ENCODE results near the gene ZNF513. TPM values are rescaled to one million over a fixed set of nuclear protein-coding genes. Genes with fewer than 3 reads are reported as not detected.
A peak's percentile ranks its signal among the peaks of the same experiment; 100 is the strongest.
"Not testable (repeated sequence)": the region's sequence is repeated elsewhere in the genome, so short reads cannot be mapped to it uniquely, and the experiment has no call there.

The ZNF513 gene
- total RNA-seq, result 5.1 TPM

DNA sequence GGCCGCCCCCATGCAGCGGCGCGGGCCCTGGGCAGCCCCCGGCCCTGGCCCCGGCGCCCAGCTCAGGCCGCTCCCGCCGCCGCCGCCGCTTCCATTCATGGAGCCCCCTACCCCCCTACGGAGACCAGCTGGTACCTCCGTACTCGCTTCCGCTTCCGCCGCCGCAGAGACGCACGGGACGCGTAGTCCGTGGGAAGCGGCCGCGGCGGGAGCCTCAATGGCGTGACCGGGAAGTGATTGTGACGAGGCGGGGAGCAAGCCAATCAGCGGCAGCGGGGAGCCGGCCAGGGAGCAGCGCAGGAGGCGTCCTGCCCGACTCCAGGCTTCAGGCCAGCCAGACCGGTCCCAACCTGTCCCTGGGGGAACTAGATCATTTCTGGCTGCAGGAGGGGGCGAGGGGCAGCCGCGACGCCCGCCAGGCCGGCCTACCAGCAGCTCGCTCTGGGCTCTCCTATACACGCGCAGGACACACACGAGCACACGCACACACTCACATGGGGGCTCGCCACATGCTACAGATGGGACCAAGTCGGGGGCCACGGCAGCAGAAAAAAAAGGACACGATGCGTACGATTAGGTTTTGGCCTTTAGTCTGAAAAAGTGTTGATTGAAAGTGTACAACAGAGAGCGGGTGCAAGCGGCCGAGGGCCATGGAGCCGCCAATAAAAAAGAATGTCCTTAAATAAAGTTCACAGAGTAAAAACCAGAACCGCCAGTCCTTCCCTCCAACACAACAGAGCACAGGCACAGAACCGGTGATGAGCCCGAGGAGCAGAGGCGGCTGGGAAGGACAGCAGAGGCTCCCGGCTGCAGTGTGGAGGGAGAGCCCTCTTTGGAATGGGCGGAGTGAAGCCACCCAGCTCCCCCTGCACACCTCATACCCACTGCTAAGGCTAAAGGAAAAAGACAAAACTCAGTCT, at the start of gene ZNF513:
ZNF513 (minus strand) TSS at position 109 of the 920 bp plus-strand sequence. CDS start 208 bp downstream, outside the sequence.
- peak; percentile 91 for DNase-seq

- DNase-seq, result peak; percentile 52
Observed at GRCh38 chr2:27428978-27429541, 48.5 kb upstream of the ZNF513 start.

- peak; percentile 88 for DNase-seq
Observed at GRCh38 chr2:27428213-27428977, 47.9 kb upstream of the ZNF513 start, which contains the start of gene NRBP1. TSS of gene NRBP1 (plus strand) at chr2:27428631. CDS start at chr2:27433274, 4,643 bp downstream.

DNA sequence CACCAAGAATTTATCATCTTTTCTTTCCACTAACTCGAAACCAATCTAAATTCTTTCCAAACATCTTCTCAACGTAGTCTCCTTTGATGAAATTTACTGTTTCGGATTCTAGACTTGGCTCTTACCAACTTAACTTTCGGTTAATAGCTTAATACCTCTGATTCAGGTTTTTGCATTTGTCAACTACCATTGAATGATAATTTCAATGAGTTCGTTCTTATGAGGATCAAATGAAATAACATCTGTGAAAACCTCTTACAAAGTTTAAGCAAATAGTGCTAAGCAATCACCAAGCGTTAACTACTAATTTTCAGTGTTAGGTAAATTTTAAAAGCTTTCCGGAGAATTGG, 47.3 kb upstream of the ZNF513 start:
- peak; percentile 79 for DNase-seq

DNA sequence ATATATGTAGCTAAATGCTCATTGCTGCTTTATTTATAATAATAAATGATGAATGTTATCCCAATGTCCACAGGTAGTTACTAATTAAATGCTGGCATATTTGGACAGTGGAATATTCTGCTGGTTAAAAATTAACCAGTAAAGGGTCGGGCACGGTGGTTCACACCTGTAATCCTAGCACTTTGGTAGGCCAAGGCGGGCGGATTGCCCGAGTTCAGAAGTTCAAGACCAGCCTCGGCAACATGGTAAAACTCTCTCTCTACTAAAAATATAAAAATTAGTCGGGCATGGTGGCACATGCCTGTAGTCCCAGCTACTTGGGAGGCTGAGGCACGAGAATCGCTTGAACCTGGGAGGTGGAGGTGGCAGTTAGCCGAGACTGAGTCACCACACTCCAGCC, 44.5 kb upstream of the ZNF513 start:
- not testable (repeated sequence) for DNase-seq

- no peak for DNase-seq
Observed at GRCh38 chr2:27422958-27423357, 42.4 kb upstream of the ZNF513 start.

DNA sequence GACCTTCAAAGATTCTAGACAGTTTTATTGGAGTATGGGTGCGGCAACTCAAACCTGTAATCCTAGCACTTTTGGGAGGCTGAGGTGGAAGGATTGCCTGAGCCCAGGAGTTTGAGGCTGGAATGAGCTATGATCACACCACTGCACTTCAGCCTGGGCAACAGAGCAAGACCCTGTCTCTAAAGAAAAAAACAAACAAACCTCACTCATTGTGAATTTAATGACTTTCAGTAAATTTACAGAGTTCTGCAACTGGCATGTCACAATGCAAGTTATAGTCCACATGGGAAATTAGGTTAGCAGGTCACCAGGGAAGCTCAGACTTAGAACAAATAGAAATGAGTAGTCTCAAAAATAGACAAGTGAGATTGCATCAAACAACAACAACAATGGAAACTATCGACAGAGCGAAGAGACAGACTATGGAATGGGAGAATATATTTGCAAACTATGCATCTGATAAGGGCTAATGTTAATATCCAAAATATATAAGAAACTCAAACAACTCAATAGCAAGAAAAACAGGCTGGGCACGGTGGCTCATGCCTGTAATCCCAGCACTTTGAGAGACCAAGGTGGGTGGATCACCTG, 41.2 kb upstream of the ZNF513 start:
- no peak for DNase-seq

DNA sequence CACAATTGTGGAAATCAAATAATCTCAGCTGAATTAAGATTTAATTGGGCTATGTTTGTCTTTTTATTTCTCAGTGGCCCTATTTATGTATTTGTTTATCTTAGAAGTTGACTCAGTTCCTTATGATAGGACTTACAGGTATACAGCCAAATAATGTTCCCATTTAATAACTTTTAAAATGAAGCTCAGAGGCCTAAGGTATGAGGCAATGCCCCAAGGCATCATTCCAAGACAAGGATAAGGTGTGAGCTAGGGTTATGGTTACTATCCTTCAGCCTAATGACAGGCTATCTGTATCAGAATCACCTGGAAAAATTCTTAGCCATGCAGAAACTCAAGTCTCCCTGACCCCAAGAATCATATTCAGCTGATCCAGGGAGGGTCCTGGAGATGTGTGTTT, 40.5 kb upstream of the ZNF513 start:
- no peak for DNase-seq

GRCh38 chr2:27416151-27416550, 35.6 kb upstream of the ZNF513 start:
- no peak for DNase-seq

DNA sequence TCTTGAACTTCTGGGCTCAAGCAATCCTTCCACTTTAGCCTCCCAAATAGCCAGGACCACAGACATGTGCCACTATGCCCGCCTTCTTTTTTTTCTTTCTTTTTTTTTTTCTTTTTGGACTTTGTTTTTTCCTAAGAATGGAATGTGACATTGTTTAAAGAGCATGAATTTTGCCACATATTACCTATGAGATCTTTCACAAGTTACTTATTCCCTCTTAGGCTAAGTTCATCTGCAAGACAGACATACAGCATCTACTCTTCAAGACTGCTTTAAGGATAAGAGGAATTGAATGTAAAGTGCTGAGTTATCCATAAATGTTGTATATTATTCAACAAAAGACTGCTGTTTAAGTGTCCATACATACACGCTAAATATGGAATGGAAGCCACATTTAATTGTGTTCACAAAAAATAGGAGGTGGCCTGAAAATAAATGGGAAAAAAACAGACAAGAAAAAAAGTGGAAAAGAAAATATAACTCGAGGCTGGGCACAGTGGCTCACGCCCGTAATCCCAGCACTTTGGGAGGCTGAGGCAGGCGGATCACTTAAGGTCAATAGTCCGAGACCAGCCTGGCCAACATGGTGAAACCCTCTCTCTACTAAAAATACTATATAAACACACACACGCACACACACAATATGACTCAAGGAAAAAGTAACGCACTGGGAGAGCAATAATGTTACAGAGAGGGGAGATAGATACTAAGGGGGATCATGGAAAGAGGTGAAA, 32.1 kb upstream of the ZNF513 start:
- DNase-seq, result no peak

- peak; percentile 89 for DNase-seq
Observed at GRCh38 chr2:27409321-27410073, 29.0 kb upstream of the ZNF513 start, which contains the start of gene PPM1G. TSS of gene PPM1G (minus strand) at chr2:27409591. CDS start at chr2:27409422, 169 bp downstream.

GRCh38 chr2:27408601-27409320, 28.2 kb upstream of the ZNF513 start:
- DNase-seq, result no peak

DNA sequence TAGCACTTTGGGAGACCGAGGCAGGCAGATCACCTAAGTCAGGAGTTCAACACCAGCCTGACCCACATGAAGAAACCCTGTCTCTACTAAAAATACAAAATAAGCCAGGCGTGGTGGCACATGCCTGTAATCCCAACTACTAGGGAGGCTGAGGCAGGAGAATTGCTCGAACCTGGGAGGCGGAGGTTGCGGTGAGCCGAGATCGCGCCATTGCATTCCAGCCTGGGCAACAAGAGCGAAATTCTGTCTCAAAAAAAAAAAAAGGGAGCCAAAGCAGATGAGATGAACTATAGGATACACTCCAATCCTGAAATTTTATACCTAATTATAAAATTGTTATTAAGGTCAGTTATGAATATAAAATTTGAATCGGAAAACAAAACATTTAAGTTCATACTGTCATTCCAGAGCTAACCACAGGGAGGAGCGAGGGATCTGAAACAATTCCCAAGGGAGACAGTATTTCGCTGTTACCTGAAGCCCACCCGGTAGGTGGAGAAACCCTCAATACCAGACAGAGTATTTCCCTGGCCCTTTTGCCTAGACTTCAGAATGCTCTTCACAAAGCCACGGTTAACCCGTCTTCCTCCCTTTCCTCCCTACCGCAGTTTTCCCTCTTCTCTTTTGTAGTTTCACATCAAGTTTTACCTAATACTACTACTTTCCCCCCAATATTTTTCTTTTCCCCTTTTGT, 27.4 kb upstream of the ZNF513 start:
- no peak for DNase-seq

DNA sequence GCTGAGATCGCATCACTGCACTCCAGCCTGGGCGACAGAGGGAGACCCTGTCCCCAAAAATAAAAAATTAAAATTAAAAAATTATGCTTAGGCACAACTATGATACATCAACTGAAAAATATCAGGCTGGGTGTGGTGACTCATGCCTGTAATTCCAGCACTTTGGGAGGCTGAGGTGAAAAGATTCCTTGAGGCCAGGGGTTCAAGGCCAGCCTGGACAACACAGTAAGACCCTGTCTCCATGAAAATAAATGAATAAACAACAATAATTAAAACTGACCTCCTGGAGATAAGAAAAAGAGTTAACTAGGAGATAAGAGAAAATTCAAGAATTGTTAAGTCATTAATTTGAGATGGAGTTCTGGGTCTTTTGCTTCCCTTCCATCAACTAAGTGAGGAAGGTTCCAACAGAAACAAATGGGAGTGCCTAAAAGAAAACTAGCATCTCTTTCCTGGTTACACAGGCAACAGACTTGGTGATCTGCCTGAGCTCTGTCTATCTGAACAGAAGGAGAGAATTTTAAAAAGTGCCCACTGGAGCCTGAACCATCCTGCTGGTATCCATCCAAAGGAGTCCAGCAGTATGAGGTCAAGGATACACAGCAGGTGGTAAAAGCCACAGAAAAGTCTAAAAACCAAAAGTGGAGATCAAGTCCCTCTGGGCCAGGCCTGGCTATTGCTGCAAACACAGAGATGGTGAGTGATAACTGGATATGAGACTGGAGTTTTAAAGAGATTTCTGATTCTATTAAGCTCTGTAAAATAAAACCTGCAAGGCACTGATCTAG, 20.0 kb upstream of the ZNF513 start:
- DNase-seq, result no peak

GRCh38 chr2:27398962-27399361, 18.4 kb upstream of the ZNF513 start:
- DNase-seq, result no peak

GRCh38 chr2:27393225-27393624, 12.7 kb upstream of the ZNF513 start:
- no peak for DNase-seq

DNA sequence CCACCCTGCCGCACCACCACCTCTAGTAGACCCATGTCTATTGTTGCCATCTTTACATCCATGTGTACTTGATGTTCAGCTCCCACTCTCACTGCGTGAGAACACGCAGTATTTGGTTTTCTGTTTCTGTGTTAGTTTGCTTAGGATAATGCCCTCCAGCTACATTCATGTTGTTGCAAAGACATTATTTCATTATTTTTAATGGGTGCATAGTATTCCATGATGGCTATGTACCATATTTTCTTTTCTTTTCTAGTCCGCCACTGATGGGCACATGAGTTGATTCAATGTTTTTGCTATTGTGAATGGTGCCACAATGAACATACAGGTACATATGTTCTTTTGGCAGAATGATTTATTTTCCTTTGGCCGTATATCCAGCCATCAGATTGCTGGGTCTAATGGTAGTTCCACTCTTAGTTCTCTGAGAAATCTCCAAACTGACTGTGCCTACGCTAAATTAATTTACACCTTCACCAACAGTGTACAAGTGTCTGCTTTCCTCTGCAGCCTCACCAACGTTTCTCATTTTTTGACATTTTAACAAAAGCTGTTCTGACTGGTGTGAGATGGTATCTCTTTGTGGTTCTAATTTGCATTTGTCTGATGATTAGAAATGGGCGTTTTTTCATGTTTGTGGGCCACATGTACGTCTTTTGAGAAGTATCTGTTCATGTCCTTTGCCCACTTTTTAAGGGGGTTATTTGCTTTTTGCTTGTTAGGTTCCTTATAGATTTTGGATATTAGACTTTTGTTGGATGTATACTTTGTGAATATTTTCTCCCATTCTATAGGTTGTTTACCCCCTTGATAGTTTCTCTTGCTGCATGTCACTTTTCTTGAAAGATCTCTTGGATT, 10.5 kb upstream of the ZNF513 start:
- no peak for DNase-seq

Data from skin of body (tissue), 2 donors.